Endothelial cell of umbilical vein (primary cell): Measurements from ENCODE around the gene IPPK. TPM values are rescaled to one million over a fixed set of nuclear protein-coding genes. Genes with fewer than 3 reads are reported as not detected.

Experiments used
- BruUV-seq: library from RNA; stranded (reverse); fragments of 400-500 nt; replicated peaks from 2 replicates; lab custom pipeline; 2021; lab: Mats Ljungman, UMichigan
- CTCF ChIA-PET: fragments of 300-600, 350-600 bp; sonication (Branson Sonifier 250); formaldehyde crosslinking; loops from one replicate; lab custom pipeline; 2021; ENCODE audit warnings: antibody characterized with exemption, inconsistent platforms; lab: Charles Lee
- POLR2A ChIA-PET: fragments of 300-600, 350-600 bp; sonication (Branson Sonifier 250); formaldehyde crosslinking; loops from one replicate; lab custom pipeline; 2021; ENCODE audit warnings: antibody characterized with exemption, inconsistent platforms; lab: Charles Lee
- DNase-seq: peaks from one replicate; pipeline ENCODE4 v3.0.0-alpha.2; 2011; ENCODE audit warnings: low read depth, low spot score
- FAIRE-seq: peaks from 2 replicates; lab custom pipeline; 2011; peaks lifted over from hg19 to GRCh38; lab: Jason Lieb, UNC
- H2AFZ ChIP-seq: 2 replicates; pipeline ENCODE4 v1.6.0; 2012; ENCODE audit warnings: low read depth, low read length, control low read depth, inconsistent platforms
- H3K27ac ChIP-seq: 2 replicates; pipeline ENCODE4 v1.5.1; 2011; ENCODE audit warnings: low read depth, mild to moderate bottlenecking, control low read depth, low read length, moderate library complexity; ENCODE audit not compliant: insufficient read depth
- H3K27me3 ChIP-seq, 2 experiments: 2 replicates each; pipeline versions ENCODE4 v1.6.0 to v1.6.1; 2011; ENCODE audit warnings: low read length in 2 of 2, mixed read lengths in 1 of 2; ENCODE audit not compliant: control insufficient read depth in 2 of 2, insufficient read depth in 2 of 2
- H3K36me3 ChIP-seq, 2 experiments: 2 replicates in 1 of 2; 3 replicates in 1 of 2; pipeline ENCODE4 v1.5.1; 2011; ENCODE audit warnings: low read length in 2 of 2, mild to moderate bottlenecking in 1 of 2, moderate library complexity in 1 of 2; ENCODE audit not compliant: control insufficient read depth in 2 of 2, insufficient read depth in 2 of 2; ENCODE audit errors: extremely low read depth in 1 of 2
- H3K4me1 ChIP-seq: 3 replicates; pipeline ENCODE4 v1.5.1; 2011; ENCODE audit warnings: mild to moderate bottlenecking, low read length; ENCODE audit not compliant: control insufficient read depth, insufficient read depth; ENCODE audit errors: extremely low read depth
- H3K4me2 ChIP-seq: 2 replicates; pipeline ENCODE4 v1.6.1; 2011; ENCODE audit warnings: low read length, control low read depth, mixed read lengths; ENCODE audit not compliant: insufficient read depth
- H3K4me3 ChIP-seq, 3 experiments: fragments of 200-600 bp in 1 of 3; sonication (generic), shearing (Covaris generic) in 1 of 3; replicated peaks in 1 of 3; 2 replicates each; pipeline ENCODE4 v1.5.1; 2011 to 2016; ENCODE audit warnings: control low read depth in 3 of 3, low read length in 3 of 3, mild to moderate bottlenecking in 2 of 3, inconsistent platforms in 1 of 3, low read depth in 1 of 3, moderate library complexity in 1 of 3; ENCODE audit not compliant: insufficient read depth in 1 of 3
- H3K79me2 ChIP-seq: 2 replicates; pipeline ENCODE4 v1.6.0; 2012; ENCODE audit warnings: low read length, inconsistent platforms; ENCODE audit not compliant: control insufficient read depth, insufficient read depth
- H3K9ac ChIP-seq: replicated peaks from 2 replicates; pipeline ENCODE3; 2011; ENCODE audit warnings: low read length, control low read depth; ENCODE audit not compliant: insufficient read depth; ENCODE audit errors: extremely low read depth
- H3K9me1 ChIP-seq: replicated peaks from 3 replicates; pipeline ENCODE4 v1.6.0; 2011; ENCODE audit warnings: mild to moderate bottlenecking, low read length; ENCODE audit not compliant: control insufficient read depth, insufficient read depth; ENCODE audit errors: extremely low read depth
- H3K9me3 ChIP-seq: replicated peaks from 2 replicates; pipeline ENCODE4 v1.5.1; 2012; ENCODE audit warnings: low read length, inconsistent platforms; ENCODE audit not compliant: control insufficient read depth, insufficient read depth
- H4K20me1 ChIP-seq: replicated peaks from 2 replicates; pipeline ENCODE3; 2011; ENCODE audit warnings: mild to moderate bottlenecking, low read length; ENCODE audit not compliant: control insufficient read depth, insufficient read depth; ENCODE audit errors: extremely low read depth
- GATA2 ChIP-seq: IDR thresholded peaks from 2 replicates; pipeline ENCODE4 v1.7.0; 2011; ENCODE audit warnings: low read depth, mild to moderate bottlenecking, moderate library complexity, mixed read lengths, low read length; ENCODE audit not compliant: insufficient read length, insufficient read depth
- dilution Hi-C: fragments of 300-500 bp; cut with MboI; formaldehyde crosslinking; loops from one replicate; pipeline ENCODE4 v1.15.0; 2019; ENCODE audit warnings: low sequenced_read_pairs; ENCODE audit not compliant: extremely low pct_ligation_motif_present
- intact Hi-C: fragments of 100-400 bp; cut with micrococcal nuclease; formaldehyde crosslinking; loops from one replicate; pipeline ENCODE4 v1.10.0; 2022
- polyA plus RNA-seq, 4 experiments: library from polyadenylated mRNA; depleted of rRNA in 3 of 4; stranded (reverse) in 3 of 4; unstranded in 1 of 4; fragments of >200 nt; gene quantifications; 2 replicates each; pipeline versions ENCODE4 v1.2.1 to v1.2.3, GENCODE V29; 2011 to 2012; ENCODE audit warnings: missing spikeins in 1 of 4
- total RNA-seq: library from RNA; stranded (reverse); gene quantifications from 2 replicates; pipeline ENCODE4 v1.2.3, GENCODE V29; 2021
- TF ChIP-seq, protein P1 (sequence below), 2 donors: IDR thresholded peaks; 1 replicate in 1 of 2; 2 replicates in 1 of 2; pipeline ENCODE4 v1.5.1; 2011; ENCODE audit warnings: low read length in 2 of 2, mild to moderate bottlenecking in 2 of 2, moderate library complexity in 2 of 2, control low read depth in 1 of 2, inconsistent platforms in 1 of 2, low read depth in 1 of 2; ENCODE audit not compliant: insufficient read depth in 1 of 2; ENCODE audit errors: extremely low read depth in 1 of 2
- TF ChIP-seq, protein P2 (sequence below): IDR thresholded peaks from 2 replicates; pipeline ENCODE4 v1.6.1; 2011; ENCODE audit not compliant: insufficient read depth, insufficient read length

The IPPK gene
- total and polyA plus RNA-seq, 2 donors (not counting 3 experiments of a cell fraction or from before 2014, with no cell fraction given): 14.0 to 28.0 TPM

DNA sequence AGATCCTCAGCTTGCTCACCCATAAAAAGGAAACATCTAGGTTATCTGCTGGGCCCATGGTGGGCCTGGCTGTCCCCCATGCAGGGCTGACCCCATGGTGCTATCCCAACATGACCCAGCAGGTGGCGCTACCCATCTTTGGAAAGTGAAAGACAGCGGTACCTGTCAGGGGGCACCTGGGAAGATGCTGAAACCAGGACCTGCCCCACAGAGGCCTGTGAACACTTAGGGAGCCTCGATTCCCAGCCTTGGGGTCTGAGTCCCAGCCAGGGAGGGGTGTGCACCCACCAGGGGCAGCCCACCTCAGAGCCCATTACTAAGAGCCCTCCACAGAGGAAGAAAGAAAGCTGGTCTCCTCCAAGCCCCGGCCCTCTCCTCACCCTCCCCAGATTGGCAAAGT lies 46.6 kb upstream of the IPPK start:
- Histone ChIP-seq H3K9ac (no peak overlapping the region), H3K9me1 (no peaks in the 10 kb centered on the region), H3K4me2 (no peak overlapping the region), H2AFZ (no peak overlapping the region), H3K4me3 (no peak overlapping the region), H3K9me3 (no peaks in the 10 kb centered on the region), H3K27ac (no peak overlapping the region), H3K27me3 (no peaks in the 10 kb centered on the region), H3K79me2 (peaks cover 4% of the 10 kb centered on the region), H4K20me1 (no peaks in the 10 kb centered on the region), H3K36me3 (peaks cover 18 to 48% of the 10 kb centered on the region in 2 experiments), H3K4me1 (peaks cover 5% of the 10 kb centered on the region)
- POLR2A ChIA-PET: no interaction called here
- peak; percentile 63 for FAIRE-seq
- intact Hi-C loops: loop anchor here (1.0 kb wide), 3 partner anchors 11 to 74 kb away; no protein-coding TSS in a partner anchor
- no peak for TF ChIP-seq GATA2
- TF ChIP-seq, protein P1, sequence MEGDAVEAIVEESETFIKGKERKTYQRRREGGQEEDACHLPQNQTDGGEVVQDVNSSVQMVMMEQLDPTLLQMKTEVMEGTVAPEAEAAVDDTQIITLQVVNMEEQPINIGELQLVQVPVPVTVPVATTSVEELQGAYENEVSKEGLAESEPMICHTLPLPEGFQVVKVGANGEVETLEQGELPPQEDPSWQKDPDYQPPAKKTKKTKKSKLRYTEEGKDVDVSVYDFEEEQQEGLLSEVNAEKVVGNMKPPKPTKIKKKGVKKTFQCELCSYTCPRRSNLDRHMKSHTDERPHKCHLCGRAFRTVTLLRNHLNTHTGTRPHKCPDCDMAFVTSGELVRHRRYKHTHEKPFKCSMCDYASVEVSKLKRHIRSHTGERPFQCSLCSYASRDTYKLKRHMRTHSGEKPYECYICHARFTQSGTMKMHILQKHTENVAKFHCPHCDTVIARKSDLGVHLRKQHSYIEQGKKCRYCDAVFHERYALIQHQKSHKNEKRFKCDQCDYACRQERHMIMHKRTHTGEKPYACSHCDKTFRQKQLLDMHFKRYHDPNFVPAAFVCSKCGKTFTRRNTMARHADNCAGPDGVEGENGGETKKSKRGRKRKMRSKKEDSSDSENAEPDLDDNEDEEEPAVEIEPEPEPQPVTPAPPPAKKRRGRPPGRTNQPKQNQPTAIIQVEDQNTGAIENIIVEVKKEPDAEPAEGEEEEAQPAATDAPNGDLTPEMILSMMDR (IDR thresholded peaks at IDR 0.05; ENCODE audit: extremely low read depth in 1 of 2, insufficient read depth in 1 of 2, low read depth in 1 of 2, low read length in 2 of 2): peak; percentile 87 to 89
- TF ChIP-seq, protein P2, sequence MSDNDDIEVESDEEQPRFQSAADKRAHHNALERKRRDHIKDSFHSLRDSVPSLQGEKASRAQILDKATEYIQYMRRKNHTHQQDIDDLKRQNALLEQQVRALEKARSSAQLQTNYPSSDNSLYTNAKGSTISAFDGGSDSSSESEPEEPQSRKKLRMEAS: no peak
- peak; percentile 50 for DNase-seq
- CTCF ChIA-PET: interaction anchor here (0.6 to 10.3 kb wide), 28 partner anchors 9 to 91 kb away, joined by 3 to 226 read pairs (median 4); partner anchors contain the start of gene BICD2
- dilution Hi-C loops: no loop called here
- no TSS peak for BruUV-seq
